Trophoblast cell (in vitro differentiated cells and primary cell): ENCODE data around the gene KHDC4.

Experiments used
- DNase-seq, 2 donors: peaks; one replicate each; pipeline ENCODE4 v3.0.0-alpha.2; 2016
- H2AFZ ChIP-seq: 2 replicates; pipeline ENCODE4 v1.6.1; 2013; ENCODE audit warnings: low read length, moderate library complexity, mild to moderate bottlenecking; ENCODE audit not compliant: insufficient read depth, poor library complexity
- H2AK5ac ChIP-seq: 2 replicates; pipeline ENCODE4 v1.6.1; 2013; ENCODE audit warnings: mild to moderate bottlenecking, low read length
- H2BK120ac ChIP-seq: 2 replicates; pipeline ENCODE4 v1.6.1; 2013; ENCODE audit warnings: low read length, mild to moderate bottlenecking, moderate library complexity; ENCODE audit not compliant: insufficient read depth, poor library complexity
- H2BK12ac ChIP-seq: 2 replicates; pipeline ENCODE4 v1.6.1; 2013; ENCODE audit warnings: mild to moderate bottlenecking, low read length, moderate library complexity
- H2BK5ac ChIP-seq: 2 replicates; pipeline ENCODE4 v1.6.1; 2013; ENCODE audit warnings: low read length, low read depth, moderate library complexity, mild to moderate bottlenecking; ENCODE audit not compliant: poor library complexity
- H3K14ac ChIP-seq: 2 replicates; pipeline ENCODE4 v1.6.1; 2013; ENCODE audit warnings: mild to moderate bottlenecking, low read length
- H3K18ac ChIP-seq: 2 replicates; pipeline ENCODE4 v1.6.1; 2013; ENCODE audit warnings: mild to moderate bottlenecking, low read length
- H3K23ac ChIP-seq: 2 replicates; pipeline ENCODE4 v1.6.1; 2013; ENCODE audit warnings: low read length
- H3K27ac ChIP-seq: 2 replicates; pipeline ENCODE4 v1.5.1; 2013; ENCODE audit warnings: low read depth, mild to moderate bottlenecking, inconsistent platforms, low read length, moderate library complexity
- H3K27me3 ChIP-seq: 2 replicates; pipeline ENCODE4 v1.6.1; 2013; ENCODE audit warnings: inconsistent platforms, mild to moderate bottlenecking, low read length, moderate library complexity; ENCODE audit not compliant: insufficient read depth
- H3K36me3 ChIP-seq, 2 experiments: 1 replicate in 1 of 2; 2 replicates in 1 of 2; pipeline ENCODE4 v1.6.1; 2013; ENCODE audit warnings: low read length in 2 of 2, mild to moderate bottlenecking in 2 of 2, moderate library complexity in 1 of 2; ENCODE audit not compliant: insufficient read depth in 2 of 2, control insufficient read depth in 1 of 2
- H3K4ac ChIP-seq: 2 replicates; pipeline ENCODE4 v1.6.1; 2013; ENCODE audit warnings: low read depth, mild to moderate bottlenecking, low read length, moderate library complexity
- H3K4me1 ChIP-seq, 2 experiments: 1 replicate in 1 of 2; 2 replicates in 1 of 2; pipeline ENCODE4 v1.6.1; 2013; ENCODE audit warnings: low read length in 2 of 2, mild to moderate bottlenecking in 2 of 2, moderate library complexity in 1 of 2; ENCODE audit not compliant: insufficient read depth in 2 of 2, control insufficient read depth in 1 of 2
- H3K4me2 ChIP-seq: 2 replicates; pipeline ENCODE4 v1.6.1; 2013; ENCODE audit warnings: inconsistent platforms, mild to moderate bottlenecking, low read length, moderate library complexity
- H3K4me3 ChIP-seq: 2 replicates; pipeline ENCODE4 v1.5.1; 2013; ENCODE audit warnings: mild to moderate bottlenecking, low read depth, low read length, inconsistent platforms
- H3K79me1 ChIP-seq: one replicate; pipeline ENCODE4 v1.6.1; 2013; ENCODE audit warnings: low read length
- H3K79me2 ChIP-seq: 2 replicates; pipeline ENCODE4 v1.6.1; 2013; ENCODE audit warnings: low read length, mild to moderate bottlenecking; ENCODE audit not compliant: control insufficient read depth, insufficient read depth, poor library complexity
- H3K9ac ChIP-seq: 2 replicates; pipeline ENCODE4 v1.6.1; 2013; ENCODE audit warnings: mild to moderate bottlenecking, low read length
- H3K9me3 ChIP-seq: 2 replicates; pipeline ENCODE4 v1.6.1; 2013; ENCODE audit warnings: low read depth, mild to moderate bottlenecking, control low read depth, inconsistent platforms, low read length; ENCODE audit not compliant: insufficient read depth
- H4K12ac ChIP-seq: 2 replicates; pipeline ENCODE4 v1.6.1; 2013; ENCODE audit warnings: low read depth, mild to moderate bottlenecking, low read length, moderate library complexity
- H4K8ac ChIP-seq: 2 replicates; pipeline ENCODE4 v1.6.1; 2013; ENCODE audit warnings: low read depth, mild to moderate bottlenecking, low read length, moderate library complexity
- H4K91ac ChIP-seq: one replicate; pipeline ENCODE4 v1.6.1; 2013; ENCODE audit warnings: low read depth, mild to moderate bottlenecking, low read length, moderate library complexity
- WGBS: extraction: QIAGEN DNeasy Blood & Tissue Kit; methylation state at CpG from one replicate; pipeline ENCODE4 v1.1.7; 2013; ENCODE audit warnings: missing lambda C conversion rate; ENCODE audit not compliant: insufficient read length, insufficient coverage; ENCODE audit errors: extremely low coverage; 5-methylcytosine and 5-hydroxymethylcytosine counted together

KHDC4 gene

DNA sequence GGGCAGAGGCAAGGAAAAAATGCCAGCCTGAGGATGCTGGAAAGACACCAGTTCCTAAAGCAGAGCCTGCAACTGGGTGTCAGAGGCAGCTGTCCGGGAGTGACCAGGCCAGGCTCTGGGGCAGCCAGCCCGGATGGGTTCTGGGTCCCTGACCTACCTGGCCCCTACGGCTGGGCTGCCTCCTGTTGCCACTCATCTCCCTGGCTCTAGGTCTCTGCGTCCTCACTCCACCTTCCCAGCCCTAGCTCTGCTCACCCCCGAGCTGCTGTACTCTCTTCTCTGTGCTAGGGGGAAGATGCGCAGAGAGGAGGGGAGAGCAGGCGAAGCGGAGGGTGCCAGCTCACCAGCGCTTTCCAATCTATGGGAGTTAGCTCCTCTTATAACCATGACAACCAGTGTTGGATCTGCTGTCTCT is 35.2 kb upstream of the KHDC4 start:
- Histone ChIP-seq H3K4me1 (peaks cover 0 to 4% of the 10 kb centered on the region in 2 experiments), H2AK5ac (no peak overlapping the region), H3K23ac (no peak overlapping the region), H2BK12ac (no peak overlapping the region), H2AFZ (no peak overlapping the region), H3K9me3 (no peaks in the 10 kb centered on the region), H3K4me2 (no peak overlapping the region), H3K14ac (no peak overlapping the region), H2BK120ac (no peak overlapping the region), H3K79me1 (no peaks in the 10 kb centered on the region), H3K18ac (peak overlapping the region; percentile 37), H3K36me3 (peaks cover 53% of the 10 kb centered on the region in 2 experiments), H4K91ac (no peak overlapping the region), H4K12ac (no peak overlapping the region), H3K4me3 (no peak overlapping the region), H3K4ac (no peak overlapping the region), H2BK5ac (no peak overlapping the region), H3K79me2 (peaks cover 7% of the 10 kb centered on the region), H4K8ac (no peak overlapping the region), H3K27me3 (no peaks in the 10 kb centered on the region), H3K27ac (no peak overlapping the region), H3K9ac (no peak overlapping the region)
- no peak for DNase-seq
- no CpG with 5 or more reads among the region's 9 CpGs for WGBS

- Histone ChIP-seq H3K4me3 (no peak overlapping the region), H2AK5ac (no peak overlapping the region), H3K9ac (no peak overlapping the region), H3K4me1 (peaks cover 0 to 4% of the 10 kb centered on the region in 2 experiments), H3K36me3 (peaks cover 51 to 54% of the 10 kb centered on the region in 2 experiments), H2BK12ac (no peak overlapping the region), H3K23ac (no peak overlapping the region), H3K79me2 (peaks cover 4% of the 10 kb centered on the region), H2AFZ (no peak overlapping the region), H3K9me3 (no peaks in the 10 kb centered on the region), H3K4ac (no peak overlapping the region), H3K27me3 (no peaks in the 10 kb centered on the region), H3K79me1 (no peaks in the 10 kb centered on the region), H4K91ac (no peak overlapping the region), H2BK120ac (no peak overlapping the region), H3K4me2 (no peak overlapping the region), H4K8ac (no peak overlapping the region), H3K18ac (no peak overlapping the region), H2BK5ac (no peak overlapping the region), H4K12ac (no peak overlapping the region), H3K27ac (no peak overlapping the region), H3K14ac (no peak overlapping the region)
- WGBS, result no CpG with 5 or more reads among the region's 3 CpGs
- no peak for DNase-seq
Measured at GRCh38 chr1:155968670-155969069, 34.5 kb upstream of the KHDC4 start.

- Histone ChIP-seq H3K4ac (no peak overlapping the region), H4K8ac (no peak overlapping the region), H2AK5ac (no peak overlapping the region), H3K18ac (no peak overlapping the region), H3K14ac (no peak overlapping the region), H2BK12ac (no peak overlapping the region), H3K4me1 (peaks cover 0 to 4% of the 10 kb centered on the region in 2 experiments), H3K79me1 (no peaks in the 10 kb centered on the region), H3K4me2 (no peak overlapping the region), H3K9ac (no peak overlapping the region), H4K91ac (no peak overlapping the region), H2BK5ac (no peak overlapping the region), H2BK120ac (no peak overlapping the region), H3K79me2 (peaks cover 4% of the 10 kb centered on the region), H3K36me3 (peaks cover 52 to 54% of the 10 kb centered on the region in 2 experiments), H3K27me3 (no peaks in the 10 kb centered on the region), H4K12ac (no peak overlapping the region), H3K9me3 (no peaks in the 10 kb centered on the region), H3K23ac (no peak overlapping the region), H3K27ac (no peak overlapping the region), H2AFZ (no peak overlapping the region), H3K4me3 (no peak overlapping the region)
- no CpG with 5 or more reads among the region's 7 CpGs for WGBS
- no peak for DNase-seq
Measured at GRCh38 chr1:155968051-155968400, 33.8 kb upstream of the KHDC4 start.

- Histone ChIP-seq H3K18ac (peak overlapping the region; percentile 41), H3K36me3 (peaks cover 58 to 60% of the 10 kb centered on the region in 2 experiments), H3K4me3 (no peak overlapping the region), H3K23ac (no peak overlapping the region), H4K8ac (no peak overlapping the region), H2BK12ac (no peak overlapping the region), H3K4me2 (no peak overlapping the region), H3K27me3 (no peaks in the 10 kb centered on the region), H2BK120ac (no peak overlapping the region), H3K27ac (no peak overlapping the region), H3K4ac (no peak overlapping the region), H2AK5ac (no peak overlapping the region), H3K79me1 (no peaks in the 10 kb centered on the region), H3K14ac (no peak overlapping the region), H3K9ac (no peak overlapping the region), H3K4me1 (peaks cover 0 to 4% of the 10 kb centered on the region in 2 experiments), H2BK5ac (no peak overlapping the region), H3K79me2 (peaks cover 4% of the 10 kb centered on the region), H2AFZ (no peak overlapping the region), H4K91ac (peak overlapping the region; percentile 25), H3K9me3 (no peaks in the 10 kb centered on the region), H4K12ac (no peak overlapping the region)
- DNase-seq, result no peak
- no CpG with 5 or more reads among the region's 13 CpGs for WGBS
Measured at GRCh38 chr1:155967341-155968050, 33.3 kb upstream of the KHDC4 start.
